Activated T-cell treated with anti-CD3 and anti-CD28 coated beads for 4 hours (primary cell): ENCODE results near the gene CACNA1B.
"Not testable (repeated sequence)": the region's sequence is repeated elsewhere in the genome, so short reads cannot be mapped to it uniquely, and the experiment has no call there.

ENCODE experiments used
- DNase-seq: peaks from one replicate; pipeline ENCODE4 v3.0.0-alpha.2; 2020

Gene CACNA1B

DNA sequence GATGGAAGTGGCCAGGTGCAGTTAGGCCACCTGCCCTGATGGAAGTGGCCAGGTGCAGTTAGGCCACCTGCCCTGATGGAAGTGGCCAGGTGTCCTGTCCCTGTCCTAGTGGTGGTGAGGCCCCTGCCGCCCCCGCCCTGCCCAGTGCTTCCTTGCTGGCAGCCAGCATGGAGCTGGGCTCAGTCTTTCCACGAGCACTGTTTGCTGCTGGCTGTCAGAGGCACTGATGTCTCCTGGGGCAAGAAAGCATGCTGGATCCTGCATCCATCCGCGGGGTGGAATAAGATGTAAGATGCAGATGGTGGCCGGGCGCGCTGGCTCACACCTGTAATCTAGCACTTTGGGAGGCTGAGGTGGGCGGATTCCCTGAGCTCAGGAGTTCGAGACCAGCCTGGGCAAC is 141.9 kb downstream of the CACNA1B start:
- not testable (repeated sequence) for DNase-seq

DNA sequence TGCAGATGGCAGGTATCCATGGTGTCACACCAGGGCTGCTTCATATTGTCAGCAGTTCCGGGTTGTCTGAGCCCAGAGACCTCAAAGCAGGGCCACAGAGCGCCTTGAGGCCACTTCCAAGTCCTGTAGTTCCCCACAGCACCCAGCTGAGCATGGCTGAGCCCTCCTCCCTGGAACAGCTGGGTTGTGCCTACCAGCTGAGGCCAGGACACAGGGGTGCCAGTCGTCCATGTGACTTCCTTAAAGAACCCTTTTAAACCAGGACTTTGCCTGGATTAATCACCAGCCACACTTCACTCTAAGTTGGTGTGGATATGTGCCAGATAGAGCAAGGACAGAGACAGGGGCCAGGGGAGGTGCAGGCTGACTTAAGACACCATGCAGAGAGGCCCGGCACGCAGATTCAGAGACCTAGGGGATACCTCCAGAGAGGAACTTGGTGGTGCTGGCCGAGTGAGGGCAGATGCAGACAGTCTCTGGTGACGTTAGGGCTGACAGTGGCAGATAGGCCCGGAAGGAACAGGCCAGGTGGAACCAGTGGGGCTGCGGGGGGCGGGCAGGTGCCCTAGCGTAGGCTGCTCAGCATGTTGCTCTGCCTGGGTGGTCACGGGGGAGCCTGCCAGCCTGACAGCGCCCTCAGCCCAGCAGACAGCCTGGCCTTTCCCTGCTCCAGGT is 142.7 kb downstream of the CACNA1B start:
- DNase-seq = no peak

DNA sequence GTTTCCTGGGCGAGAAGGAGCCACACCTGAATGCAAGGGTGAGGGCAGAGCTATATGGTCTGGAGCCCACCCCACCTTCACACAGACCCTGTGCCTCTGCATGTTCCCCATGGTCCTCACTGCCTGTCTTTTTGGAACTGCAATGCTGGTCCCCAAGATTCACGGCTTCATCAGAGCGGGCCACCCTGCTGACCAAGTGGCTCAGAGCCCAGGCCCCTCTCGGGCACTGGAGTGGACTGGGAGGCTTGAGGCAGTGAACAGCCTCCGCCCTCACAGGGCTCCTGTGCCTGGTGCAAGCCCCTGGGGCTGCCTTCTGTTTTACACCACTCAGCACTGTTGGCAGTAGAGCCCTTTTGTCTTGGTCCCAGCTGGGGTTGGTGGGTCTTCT is 143.2 kb downstream of the CACNA1B start:
- DNase-seq = no peak

DNA sequence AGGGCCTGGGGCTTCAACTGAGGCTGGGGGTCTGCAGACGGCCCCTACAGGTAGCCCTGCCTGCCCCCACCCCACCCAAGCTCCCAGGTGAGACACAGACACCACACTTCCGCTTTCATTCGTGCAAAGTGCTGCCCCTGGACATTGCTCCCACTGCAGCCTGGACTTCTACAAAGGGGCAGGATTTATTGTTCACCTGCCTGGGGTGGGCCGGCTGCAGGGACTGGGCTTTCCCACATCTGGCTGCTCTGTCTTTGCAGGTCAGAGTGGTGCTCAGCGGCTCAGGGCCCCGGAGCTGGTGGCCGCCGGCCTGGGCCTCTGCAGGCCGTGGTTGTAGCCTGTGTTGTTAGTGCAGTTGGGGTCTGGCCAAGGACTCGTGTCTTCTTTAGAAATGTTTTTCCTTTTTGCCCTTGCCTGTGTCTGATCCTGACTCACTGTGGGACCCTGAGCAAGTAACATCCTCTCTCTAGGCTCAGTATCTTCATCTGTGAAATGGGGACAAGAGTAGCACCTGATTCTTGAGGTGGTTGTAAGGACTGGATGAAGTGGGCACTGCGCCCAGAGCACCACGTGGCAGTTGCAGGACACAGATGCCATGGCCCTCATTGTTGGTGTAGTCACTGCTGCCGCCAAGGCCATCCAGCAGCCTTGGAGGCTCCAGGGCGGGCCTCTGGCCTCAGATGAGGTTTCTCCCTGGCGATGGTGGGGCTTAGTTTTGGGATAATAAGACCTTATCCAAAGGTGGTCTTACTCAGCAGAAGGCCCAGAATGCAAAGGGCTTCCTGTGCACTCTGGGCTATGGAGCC is 143.9 kb downstream of the CACNA1B start:
- no peak for DNase-seq

DNA sequence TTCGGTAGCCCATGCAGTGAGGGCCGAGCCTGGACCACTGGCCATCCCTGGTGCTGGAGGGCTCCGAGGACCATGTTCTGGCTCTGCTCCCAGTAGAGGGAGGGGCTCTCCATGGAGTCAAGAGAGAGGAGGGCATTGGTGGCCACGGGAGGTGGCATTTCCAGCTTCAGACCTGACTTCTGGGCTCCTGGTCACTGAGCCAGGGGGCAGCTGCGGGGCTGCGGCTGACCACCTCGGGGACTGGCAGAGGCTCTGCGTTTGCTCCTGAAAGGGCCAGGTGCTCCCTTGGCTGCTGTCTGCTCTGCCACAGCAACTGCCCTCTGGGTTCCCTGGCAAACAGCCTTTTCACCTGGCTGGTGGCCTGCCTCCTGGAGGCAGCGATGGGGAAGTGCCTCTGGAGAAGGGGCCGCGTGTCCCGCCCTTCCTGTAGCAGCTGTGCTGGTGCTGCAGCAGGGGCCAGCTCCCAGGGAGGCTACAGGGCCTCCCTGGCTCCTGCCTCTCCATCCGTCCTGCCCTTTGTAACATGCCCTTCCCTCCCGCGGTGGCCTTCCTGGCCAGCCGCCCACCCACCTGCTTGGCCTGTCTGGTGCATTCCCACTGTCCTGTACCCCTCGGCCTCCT is 144.6 kb downstream of the CACNA1B start:
- DNase-seq = no peak

DNA sequence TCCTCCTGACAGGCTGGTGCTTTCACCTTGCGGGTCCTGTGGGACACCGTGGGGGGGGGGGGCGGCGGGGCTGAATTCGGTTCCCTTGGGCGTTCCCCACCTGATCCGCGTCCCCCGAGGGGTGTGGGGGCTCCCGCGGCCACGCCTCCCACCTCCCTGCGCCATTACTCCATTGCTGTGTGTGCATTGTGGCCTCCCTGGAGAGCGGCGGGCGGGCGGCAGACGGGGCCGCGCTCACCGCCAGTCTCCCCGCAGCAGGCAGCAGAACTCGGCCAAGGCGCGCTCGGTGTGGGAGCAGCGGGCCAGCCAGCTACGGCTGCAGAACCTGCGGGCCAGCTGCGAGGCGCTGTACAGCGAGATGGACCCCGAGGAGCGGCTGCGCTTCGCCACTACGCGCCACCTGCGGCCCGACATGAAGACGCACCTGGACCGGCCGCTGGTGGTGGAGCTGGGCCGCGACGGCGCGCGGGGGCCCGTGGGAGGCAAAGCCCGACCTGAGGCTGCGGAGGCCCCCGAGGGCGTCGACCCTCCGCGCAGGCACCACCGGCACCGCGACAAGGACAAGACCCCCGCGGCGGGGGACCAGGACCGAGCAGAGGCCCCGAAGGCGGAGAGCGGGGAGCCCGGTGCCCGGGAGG is 145.3 kb downstream of the CACNA1B start:
- no peak for DNase-seq

DNA sequence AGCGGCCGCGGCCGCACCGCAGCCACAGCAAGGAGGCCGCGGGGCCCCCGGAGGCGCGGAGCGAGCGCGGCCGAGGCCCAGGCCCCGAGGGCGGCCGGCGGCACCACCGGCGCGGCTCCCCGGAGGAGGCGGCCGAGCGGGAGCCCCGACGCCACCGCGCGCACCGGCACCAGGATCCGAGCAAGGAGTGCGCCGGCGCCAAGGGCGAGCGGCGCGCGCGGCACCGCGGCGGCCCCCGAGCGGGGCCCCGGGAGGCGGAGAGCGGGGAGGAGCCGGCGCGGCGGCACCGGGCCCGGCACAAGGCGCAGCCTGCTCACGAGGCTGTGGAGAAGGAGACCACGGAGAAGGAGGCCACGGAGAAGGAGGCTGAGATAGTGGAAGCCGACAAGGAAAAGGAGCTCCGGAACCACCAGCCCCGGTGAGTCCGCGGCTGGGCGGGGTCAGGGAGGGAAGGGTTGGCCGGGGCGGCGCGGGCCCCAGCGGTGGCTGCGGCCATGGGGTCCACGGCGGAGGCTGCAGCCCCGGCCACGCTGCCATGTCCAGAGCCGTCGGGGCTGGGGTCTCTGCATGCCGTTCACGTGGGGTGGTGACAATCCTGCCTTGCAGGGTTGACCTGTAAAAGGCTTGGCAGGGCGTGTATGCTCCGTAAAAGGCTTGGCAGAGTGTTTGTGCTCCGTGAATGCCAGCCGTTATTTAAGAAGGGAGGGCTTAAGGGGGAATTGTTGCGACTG is 146.0 kb downstream of the CACNA1B start:
- no peak for DNase-seq

DNA sequence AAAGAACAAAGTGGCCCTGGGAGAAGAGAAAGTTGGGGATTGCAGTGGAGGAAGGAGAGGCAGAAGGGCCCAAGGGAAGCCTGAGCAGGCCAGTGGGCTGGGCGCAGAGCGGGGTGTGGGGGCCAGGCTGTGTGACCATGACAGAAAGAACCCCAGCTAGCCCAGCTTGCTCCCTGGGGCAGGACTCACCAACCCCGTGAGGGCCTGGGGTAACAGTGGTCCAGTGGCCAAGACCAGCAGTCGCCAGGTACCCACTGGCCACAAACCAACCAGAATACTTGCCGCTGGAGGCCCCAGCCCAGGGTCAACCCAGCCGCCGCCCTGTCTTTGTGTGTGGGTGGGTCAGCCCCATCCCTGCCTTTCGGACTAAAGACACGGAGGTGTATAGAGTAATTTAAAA is 146.5 kb downstream of the CACNA1B start:
- no peak for DNase-seq

DNA sequence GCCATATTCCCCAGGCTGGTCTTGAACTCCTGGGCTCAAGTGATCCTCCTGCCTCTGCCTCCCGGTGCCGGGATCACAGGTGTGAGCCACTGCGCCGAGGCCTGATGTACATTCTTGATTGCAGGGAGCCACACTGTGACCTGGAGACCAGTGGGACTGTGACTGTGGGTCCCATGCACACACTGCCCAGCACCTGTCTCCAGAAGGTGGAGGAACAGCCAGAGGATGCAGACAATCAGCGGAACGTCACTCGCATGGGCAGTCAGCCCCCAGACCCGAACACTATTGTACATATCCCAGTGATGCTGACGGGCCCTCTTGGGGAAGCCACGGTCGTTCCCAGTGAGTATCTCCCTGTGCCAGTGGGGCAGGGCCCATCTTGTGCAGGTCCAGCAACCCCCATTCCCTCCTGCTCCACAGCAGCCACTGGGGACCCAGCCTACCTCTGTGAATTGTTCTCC is 147.3 kb downstream of the CACNA1B start:
- DNase-seq = no peak

DNA sequence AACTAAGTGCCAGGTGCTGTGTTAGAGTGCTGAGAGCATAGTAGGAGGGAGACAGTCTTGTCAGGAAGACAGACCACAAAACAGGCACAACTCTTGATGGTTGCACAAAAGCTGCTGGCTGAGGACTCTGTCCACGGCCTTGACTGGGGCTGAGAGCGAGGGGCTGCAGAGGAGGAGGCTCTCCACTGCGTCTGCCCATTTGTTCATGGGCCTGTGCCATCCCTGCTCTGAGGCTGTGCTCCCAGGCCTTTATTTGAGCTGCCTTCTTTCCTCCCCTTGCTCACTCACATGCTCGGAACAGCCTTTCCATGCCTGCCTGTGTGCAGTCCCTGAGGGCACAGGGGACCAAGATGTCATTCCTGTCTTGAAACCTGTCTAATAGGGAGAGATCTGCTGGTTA is 147.8 kb downstream of the CACNA1B start:
- no peak for DNase-seq

DNA sequence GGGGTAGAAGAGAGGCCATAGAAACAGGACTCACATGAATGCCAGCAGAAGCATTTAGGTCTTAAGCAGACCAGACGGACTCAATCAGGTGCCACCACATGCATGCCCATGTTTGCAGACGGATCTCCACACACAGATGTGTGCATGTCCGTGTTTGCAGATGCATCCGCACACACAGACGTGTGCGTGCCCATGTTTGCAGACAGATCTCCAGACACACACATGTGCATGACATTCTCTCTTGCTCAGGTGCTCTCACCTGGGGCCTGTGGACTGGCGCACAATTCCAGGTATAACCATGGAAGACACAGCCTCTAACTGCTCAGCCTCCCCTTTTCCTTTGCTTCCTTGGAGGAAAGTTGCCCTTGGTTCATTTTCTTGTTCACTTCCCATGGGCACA is 148.3 kb downstream of the CACNA1B start:
- no peak for DNase-seq

DNA sequence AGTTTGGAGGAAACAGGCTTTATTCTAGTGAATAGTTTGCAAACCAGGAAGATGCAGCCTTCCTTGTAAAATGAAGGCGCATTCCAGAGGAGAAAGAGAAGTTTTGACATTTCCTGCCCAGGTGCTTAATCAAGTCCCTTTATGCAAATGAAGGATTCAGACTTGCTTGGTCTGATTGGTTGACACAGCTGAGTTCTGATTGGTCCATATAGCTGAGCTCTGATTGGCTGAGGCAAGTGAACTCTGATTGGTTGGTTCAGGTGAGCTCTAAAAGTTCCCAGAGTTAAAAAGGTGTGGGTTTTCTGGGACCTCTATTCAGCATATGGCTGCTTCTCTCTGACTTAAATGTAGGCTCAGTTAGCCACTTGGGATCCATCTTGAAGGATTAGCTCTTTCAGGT is 151.0 kb downstream of the CACNA1B start:
- DNase-seq = no peak

DNA sequence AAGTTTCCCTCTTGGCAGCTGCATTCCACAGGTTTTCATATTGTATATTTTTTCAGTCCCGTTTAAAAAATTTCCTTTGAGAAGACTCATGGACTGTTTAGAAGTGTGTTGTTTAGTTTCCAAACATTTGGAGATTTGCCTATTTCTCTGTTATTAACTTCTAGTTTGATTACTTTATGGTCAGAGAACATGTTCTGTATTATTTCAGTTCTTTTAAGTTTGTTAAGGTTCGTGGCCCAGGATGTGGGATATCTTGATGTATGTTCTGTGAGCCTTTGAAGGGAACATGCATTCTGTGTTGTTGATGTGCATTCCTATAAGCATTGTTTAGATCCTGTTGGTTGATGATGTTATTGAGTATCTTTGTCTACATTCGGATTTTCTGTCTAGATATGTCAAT is 153.6 kb downstream of the CACNA1B start:
- no peak for DNase-seq

DNA sequence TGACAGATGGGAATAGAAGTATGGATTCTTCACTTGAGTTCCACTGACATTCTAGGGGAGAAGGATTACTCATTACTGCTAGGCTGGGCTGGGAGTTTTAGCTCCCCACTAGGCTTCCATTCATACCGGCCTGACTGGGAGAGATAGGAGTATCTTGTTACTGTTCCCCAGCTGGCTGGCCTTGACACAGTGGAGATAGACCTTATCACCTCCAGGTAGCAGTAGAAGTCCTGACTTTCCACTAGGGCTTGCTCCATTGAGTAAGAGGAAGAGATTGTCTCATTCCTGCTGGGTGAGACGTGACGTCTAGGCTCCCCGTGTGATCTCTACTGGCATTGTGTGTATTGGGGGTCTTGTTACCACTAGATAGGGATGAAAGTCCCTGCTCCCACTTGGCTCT is 156.4 kb downstream of the CACNA1B start:
- DNase-seq = no peak

DNA sequence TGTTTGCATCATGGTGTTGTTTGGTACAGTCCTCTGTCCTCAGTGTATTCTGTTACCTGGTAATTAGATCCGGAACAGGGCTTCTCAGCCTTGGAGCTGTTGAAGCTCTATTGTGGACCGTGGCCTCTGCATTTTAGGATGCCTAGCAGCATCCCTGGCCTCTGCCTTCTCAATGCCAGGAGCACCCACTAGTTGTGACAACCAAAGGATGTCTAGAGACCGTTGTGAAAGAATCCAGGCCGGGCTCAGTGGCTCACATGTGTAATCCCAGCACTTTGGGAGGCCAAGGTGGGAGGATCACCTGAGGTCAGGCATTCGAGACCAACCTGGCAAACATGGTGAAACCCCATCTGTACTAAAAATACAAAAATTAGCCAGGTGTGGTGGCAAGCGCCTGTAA is 159.6 kb downstream of the CACNA1B start:
- no peak for DNase-seq

DNA sequence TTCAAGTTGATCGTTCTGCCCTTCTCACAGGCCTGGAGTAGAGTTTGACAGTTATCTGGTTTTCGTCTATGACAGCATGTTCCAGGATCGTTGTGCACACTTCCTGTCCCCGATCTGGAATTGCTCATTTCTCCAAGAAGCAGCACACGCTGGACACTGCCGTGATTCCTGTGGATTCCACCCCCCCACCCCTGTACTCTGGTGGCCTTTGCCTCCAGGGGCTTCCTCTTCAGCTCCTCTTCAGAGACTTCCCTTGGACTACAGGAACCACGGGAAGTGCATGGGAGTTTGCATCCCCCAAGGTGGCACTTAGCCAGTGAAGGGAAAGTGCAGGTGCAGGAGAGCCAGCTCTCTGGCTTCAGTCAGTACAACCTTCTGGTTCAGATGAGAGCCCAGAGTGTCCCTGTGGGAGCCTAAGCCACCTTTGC is 160.7 kb downstream of the CACNA1B start:
- DNase-seq = no peak

DNA sequence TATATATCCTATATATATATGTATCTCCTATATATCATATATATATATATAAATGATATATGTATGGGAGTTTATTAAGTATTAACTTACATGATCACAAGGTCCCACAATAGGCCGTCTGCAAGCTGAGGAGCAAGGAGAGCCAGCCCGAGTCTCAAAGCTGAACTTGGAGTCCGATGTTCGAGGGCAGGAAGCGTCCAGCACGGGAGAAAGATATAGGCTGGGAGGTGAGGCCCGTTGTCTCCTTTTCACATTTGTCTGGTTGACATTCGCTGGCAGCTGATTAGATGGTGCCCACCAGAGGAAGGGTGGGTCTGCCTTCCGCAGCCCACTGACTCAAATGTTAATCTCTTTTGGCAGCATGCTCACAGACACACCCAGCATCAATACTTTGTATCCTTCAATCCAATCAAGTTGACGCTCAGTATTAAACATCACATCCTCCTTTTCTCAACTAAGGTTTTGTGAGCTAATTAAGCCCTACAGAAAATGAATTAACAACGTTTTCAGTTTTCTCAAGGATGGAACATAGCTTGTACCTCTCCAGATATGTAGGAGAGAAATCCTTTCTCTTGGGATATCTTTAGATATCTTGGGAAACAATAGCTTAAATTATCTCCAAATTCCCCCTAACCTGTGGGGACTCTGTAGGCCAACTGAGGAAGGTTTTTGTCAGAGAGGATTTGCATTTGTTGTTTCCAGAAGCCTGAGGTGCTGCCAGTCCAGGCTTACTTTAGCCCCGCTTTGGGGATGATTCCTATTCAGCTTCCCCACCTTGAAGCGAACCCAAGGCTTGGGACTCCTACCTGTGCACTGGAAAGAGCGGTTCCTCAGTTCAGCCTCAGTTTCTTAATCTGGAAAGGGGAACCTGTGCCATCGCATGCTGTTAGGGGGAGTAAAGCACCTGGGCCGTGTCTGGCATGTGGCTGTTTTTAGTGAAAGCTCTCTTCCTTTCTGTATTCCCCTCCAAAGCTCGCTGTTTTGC is 163.2 kb downstream of the CACNA1B start:
- no peak for DNase-seq

DNA sequence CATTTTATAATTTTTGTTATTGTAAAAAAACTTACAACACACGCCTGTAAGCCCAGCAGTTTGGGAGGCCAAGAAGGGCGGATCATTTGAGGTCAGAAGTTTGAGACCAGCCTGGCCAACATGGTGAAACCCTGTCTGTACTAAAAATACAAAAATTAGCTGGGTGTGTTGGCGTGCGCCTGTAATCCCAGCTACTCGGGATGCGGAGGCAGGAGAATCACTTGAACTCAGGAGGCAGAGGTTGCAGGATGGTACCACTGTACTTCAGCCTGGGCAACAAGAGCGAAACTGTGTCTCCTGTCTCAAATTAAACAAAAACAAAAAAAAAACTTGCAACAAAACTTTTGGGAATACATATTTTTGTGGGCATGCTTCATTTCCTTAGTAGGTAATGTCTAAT is 164.6 kb downstream of the CACNA1B start:
- DNase-seq = no peak

DNA sequence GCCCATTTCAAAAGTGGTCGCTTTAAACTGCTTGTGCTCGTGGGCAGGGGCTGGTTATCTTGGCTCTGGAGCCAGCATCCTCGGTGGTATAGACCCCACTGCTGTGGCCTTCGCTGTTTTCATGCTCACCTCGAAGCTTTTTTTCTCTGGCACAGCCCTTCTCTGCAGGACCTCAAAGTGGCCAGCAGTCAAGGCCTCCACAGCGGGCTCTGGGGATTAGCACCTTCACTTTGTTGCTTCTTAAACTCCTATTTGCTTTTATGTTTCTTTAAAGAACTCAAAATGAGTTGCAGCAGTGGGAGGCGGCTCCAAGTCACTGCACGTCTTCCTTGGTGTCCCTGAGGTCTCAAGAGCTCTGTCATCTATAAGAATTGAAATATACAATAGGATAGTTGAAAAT is 165.1 kb downstream of the CACNA1B start:
- DNase-seq = no peak

DNA sequence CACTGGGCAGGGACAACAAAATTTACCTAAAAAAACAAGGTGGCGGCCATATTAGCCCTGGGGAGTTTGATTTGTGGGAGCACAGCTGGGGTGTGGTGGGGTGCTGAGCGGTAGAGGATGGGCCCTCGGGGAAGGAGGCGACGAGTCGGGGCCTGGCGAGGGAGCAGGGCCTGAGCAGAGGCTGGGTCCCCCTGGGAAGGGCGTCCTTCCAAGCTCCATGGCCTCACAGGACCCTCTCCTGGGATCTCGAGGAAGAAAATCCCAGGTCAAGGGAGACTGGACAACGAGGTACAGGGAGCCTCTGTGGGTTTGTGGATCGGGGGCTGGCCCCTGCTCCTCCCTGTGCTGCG is 165.5 kb downstream of the CACNA1B start:
- DNase-seq = no peak
